ENCODE data around the gene USP5.

Gene USP5

DNA sequence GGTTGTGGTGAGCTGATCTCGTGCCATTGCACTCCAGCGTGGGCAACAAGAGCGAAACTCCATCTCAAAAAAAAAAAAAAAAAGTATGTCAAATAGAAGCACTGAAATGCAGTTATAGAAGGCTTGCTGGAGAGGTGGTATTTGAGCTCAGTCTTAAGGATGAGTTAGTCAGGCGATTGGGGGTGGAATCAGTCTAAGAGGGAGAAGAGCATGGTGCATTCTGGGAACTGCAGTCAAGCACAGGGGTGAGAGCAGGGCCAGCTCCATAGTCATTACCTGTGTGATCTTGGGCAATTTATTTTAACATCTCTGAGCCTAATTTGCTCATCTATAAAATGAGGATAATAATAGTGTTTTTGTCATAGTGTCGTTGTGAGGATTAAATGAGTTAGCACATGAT is 17.1 kb upstream of the USP5 start:
- no peak overlapping the region for H2AFZ ChIP-seq
- TF ChIP-seq, protein P1, sequence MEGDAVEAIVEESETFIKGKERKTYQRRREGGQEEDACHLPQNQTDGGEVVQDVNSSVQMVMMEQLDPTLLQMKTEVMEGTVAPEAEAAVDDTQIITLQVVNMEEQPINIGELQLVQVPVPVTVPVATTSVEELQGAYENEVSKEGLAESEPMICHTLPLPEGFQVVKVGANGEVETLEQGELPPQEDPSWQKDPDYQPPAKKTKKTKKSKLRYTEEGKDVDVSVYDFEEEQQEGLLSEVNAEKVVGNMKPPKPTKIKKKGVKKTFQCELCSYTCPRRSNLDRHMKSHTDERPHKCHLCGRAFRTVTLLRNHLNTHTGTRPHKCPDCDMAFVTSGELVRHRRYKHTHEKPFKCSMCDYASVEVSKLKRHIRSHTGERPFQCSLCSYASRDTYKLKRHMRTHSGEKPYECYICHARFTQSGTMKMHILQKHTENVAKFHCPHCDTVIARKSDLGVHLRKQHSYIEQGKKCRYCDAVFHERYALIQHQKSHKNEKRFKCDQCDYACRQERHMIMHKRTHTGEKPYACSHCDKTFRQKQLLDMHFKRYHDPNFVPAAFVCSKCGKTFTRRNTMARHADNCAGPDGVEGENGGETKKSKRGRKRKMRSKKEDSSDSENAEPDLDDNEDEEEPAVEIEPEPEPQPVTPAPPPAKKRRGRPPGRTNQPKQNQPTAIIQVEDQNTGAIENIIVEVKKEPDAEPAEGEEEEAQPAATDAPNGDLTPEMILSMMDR (IDR thresholded peaks at IDR 0.05): no peak
- no peaks in the 10 kb centered on the region for H3K79me2 ChIP-seq
- no peak overlapping the region for H3K27ac ChIP-seq
- no peaks in the 10 kb centered on the region for H3K27me3 ChIP-seq (ENCODE audit: control insufficient read depth, insufficient read depth, low read length)
- no peak overlapping the region for H3K4me2 ChIP-seq (ENCODE audit: low read length)
- H3K4me3 ChIP-seq (ENCODE audit: low read depth, low read length): no peak overlapping the region
- H3K4me1 ChIP-seq: peaks cover under 1% of the 10 kb centered on the region
- H3K36me3 ChIP-seq (ENCODE audit: control insufficient read depth, insufficient read depth, low read length): no peaks in the 10 kb centered on the region
- H3K9me3 ChIP-seq (ENCODE audit: control insufficient read depth, low read length): no peaks in the 10 kb centered on the region
- H3K9ac ChIP-seq: no peak overlapping the region

DNA sequence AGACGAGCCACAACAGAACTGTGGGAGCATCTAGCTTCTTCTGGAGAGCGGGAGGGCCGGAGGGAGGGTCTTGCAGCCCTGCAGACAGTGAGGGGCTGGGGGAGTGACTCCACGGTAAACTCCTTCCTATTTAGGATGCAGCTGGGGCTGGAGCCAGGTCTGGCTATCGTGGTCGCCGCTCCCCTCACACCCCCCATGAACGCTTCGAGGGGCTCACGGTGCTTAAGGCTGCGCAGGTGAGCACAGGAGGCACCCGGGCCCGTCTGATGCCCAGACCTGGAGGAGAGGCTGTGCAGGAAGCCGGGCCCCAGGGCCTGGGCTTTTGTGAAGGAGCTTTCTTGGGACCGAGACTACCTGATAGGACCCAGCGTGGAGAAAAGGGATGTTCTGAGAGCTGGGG is 15.1 kb upstream of the USP5 start:
- H3K27me3 ChIP-seq (ENCODE audit: control insufficient read depth, insufficient read depth, low read length): no peaks in the 10 kb centered on the region
- H3K9ac ChIP-seq: no peak overlapping the region
- no peaks in the 10 kb centered on the region for H3K4me1 ChIP-seq
- no peak overlapping the region for H3K27ac ChIP-seq
- H3K9me3 ChIP-seq (ENCODE audit: control insufficient read depth, low read length): no peaks in the 10 kb centered on the region
- no peak overlapping the region for H2AFZ ChIP-seq
- H3K4me3 ChIP-seq (ENCODE audit: low read depth, low read length): no peak overlapping the region
- H3K36me3 ChIP-seq (ENCODE audit: control insufficient read depth, insufficient read depth, low read length): no peaks in the 10 kb centered on the region
- TF ChIP-seq, protein P1 (IDR thresholded peaks at IDR 0.05): no peak
- no peak overlapping the region for H3K4me2 ChIP-seq (ENCODE audit: low read length)
- H3K79me2 ChIP-seq: no peaks in the 10 kb centered on the region

DNA sequence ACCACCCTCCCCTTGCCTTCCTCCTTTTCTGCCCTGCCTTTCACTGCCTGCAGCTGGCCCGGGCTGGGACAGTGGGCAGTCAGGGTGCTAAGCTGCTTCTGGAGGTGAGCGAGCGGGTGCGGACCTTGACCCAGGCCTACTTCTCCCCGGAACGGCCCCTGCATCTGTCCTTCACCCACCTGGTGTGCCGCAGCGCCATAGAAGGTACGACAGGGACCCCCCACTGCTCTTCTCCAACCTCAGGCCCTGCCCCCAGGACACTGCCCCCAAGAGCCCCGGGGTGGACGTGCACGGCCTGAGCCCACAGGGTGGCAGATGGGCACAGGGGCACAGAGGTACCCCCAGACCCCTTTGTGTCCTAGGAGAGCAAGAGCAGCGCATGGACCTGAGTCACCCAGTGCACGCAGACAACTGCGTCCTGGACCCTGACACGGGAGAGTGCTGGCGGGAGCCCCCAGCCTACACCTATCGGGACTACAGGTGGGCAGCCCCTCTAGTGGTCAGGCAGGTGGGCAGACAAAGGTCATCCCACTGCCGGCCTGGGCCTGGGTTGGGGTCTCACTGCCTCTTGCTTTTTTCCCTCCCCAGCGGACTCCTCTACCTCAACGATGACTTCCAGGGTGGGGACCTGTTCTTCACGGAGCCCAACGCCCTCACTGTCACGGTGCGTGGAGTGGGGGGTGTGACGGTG is 14.4 kb upstream of the USP5 start:
- no peaks in the 10 kb centered on the region for H3K79me2 ChIP-seq
- TF ChIP-seq, protein P1 (IDR thresholded peaks at IDR 0.05): no peak
- no peak overlapping the region for H3K4me3 ChIP-seq (ENCODE audit: low read depth, low read length)
- no peak overlapping the region for H2AFZ ChIP-seq
- H3K27ac ChIP-seq: no peak overlapping the region
- H3K27me3 ChIP-seq (ENCODE audit: control insufficient read depth, insufficient read depth, low read length): no peaks in the 10 kb centered on the region
- H3K9ac ChIP-seq: no peak overlapping the region
- H3K4me1 ChIP-seq: no peaks in the 10 kb centered on the region
- H3K36me3 ChIP-seq (ENCODE audit: control insufficient read depth, insufficient read depth, low read length): no peaks in the 10 kb centered on the region
- H3K9me3 ChIP-seq (ENCODE audit: control insufficient read depth, low read length): no peaks in the 10 kb centered on the region
- H3K4me2 ChIP-seq (ENCODE audit: low read length): no peak overlapping the region

DNA sequence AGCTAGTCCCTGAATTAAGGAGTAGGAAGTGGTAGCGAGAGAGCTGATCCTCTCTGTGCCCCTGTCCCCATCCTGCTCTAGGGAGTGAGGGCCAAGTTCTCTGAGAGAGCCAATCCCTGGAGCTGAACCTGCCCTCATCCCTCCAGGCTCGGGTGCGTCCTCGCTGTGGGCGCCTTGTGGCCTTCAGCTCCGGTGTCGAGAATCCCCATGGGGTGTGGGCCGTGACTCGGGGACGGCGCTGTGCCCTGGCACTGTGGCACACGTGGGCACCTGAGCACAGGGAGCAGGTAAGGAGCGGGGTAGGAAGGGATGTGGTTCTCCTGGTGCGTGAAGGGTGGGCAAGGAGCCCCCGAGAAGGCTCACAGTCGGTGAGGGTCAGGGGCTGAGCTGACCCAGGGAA is 13.1 kb upstream of the USP5 start:
- TF ChIP-seq, protein P1 (IDR thresholded peaks at IDR 0.05): no peak
- H3K79me2 ChIP-seq: peaks cover 2% of the 10 kb centered on the region
- no peak overlapping the region for H3K9ac ChIP-seq
- H2AFZ ChIP-seq: no peak overlapping the region
- H3K36me3 ChIP-seq (ENCODE audit: control insufficient read depth, insufficient read depth, low read length): no peaks in the 10 kb centered on the region
- H3K4me2 ChIP-seq (ENCODE audit: low read length): no peak overlapping the region
- H3K27me3 ChIP-seq (ENCODE audit: control insufficient read depth, insufficient read depth, low read length): no peaks in the 10 kb centered on the region
- H3K27ac ChIP-seq: no peak overlapping the region
- H3K4me3 ChIP-seq (ENCODE audit: low read depth, low read length): no peak overlapping the region
- no peaks in the 10 kb centered on the region for H3K9me3 ChIP-seq (ENCODE audit: control insufficient read depth, low read length)
- H3K4me1 ChIP-seq: no peaks in the 10 kb centered on the region

Measured in parathyroid adenoma (tissue), 2 donors.